ENCODE data around the gene CCDC15.

- no peak for TF ChIP-seq ZZZ3 (CRISPR knock-in tag; IDR thresholded peaks at IDR 0.05; ENCODE audit: borderline replicate concordance)
- no peak for TF ChIP-seq KDM5B (CRISPR knock-in tag; IDR thresholded peaks at IDR 0.05; ENCODE audit: borderline replicate concordance)
- TF ChIP-seq POLR2AphosphoS5 (IDR thresholded peaks at IDR 0.05; ENCODE audit: low read depth, low read length) = no peak
- TF ChIP-seq DPF2 (CRISPR knock-in tag; IDR thresholded peaks at IDR 0.05; ENCODE audit: borderline replicate concordance, low read depth) = no peak
- no peak for TF ChIP-seq ZFP91 (CRISPR knock-in tag; IDR thresholded peaks at IDR 0.05; ENCODE audit: borderline replicate concordance)
Measured at GRCh38 chr11:125056931-125057692, 103.1 kb downstream of the CCDC15 start.

Data from HepG2 (cell line).